Prostate gland (tissue), 2 donors: ENCODE results near the gene ATOSB.

Experiments used
- POLR2A ChIP-seq: fragments of 450-650 bp; IDR thresholded peaks from one replicate; pipeline ENCODE4 v1.6.1; 2016; ENCODE audit warnings: antibody characterized with exemption, mild to moderate bottlenecking
- POLR2AphosphoS5 ChIP-seq: sonication (generic); formaldehyde crosslinking; IDR thresholded peaks from one replicate; pipeline ENCODE4 v1.6.1; 2017; ENCODE audit warnings: antibody characterized with exemption
- TF ChIP-seq, protein P1 (sequence below), 4 experiments: fragments of 200-600 bp in 2 of 4; fragments of 450-650 bp in 2 of 4; sonication (generic) in 2 of 4; IDR thresholded peaks; 1 replicate in 3 of 4; 2 replicates in 1 of 4; pipeline ENCODE4 v1.5.1; 2016 to 2019; ENCODE audit warnings: antibody characterized with exemption in 4 of 4, mild to moderate bottlenecking in 2 of 4, moderate library complexity in 2 of 4

DNA sequence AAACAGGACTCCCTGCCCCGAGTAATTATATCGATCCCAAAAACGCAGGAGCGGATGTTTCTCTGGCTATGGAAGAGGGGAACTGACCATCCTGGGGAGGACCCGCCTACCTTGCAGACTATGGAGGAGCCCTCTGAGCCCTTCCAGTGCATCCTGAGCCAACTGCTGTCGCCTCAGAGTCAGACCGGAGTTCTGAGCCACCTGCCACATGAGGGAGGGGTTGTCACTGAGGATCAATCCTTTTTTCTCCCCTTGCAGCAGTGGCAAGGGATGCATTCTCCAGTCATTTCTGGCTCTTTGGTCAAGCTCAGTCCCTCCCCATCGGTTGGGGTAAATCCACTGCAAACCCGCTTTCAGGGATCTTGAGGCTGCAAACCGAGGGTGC, 36.6 kb downstream of the ATOSB start:
- TF ChIP-seq POLR2A = no peak
- TF ChIP-seq, protein P1, sequence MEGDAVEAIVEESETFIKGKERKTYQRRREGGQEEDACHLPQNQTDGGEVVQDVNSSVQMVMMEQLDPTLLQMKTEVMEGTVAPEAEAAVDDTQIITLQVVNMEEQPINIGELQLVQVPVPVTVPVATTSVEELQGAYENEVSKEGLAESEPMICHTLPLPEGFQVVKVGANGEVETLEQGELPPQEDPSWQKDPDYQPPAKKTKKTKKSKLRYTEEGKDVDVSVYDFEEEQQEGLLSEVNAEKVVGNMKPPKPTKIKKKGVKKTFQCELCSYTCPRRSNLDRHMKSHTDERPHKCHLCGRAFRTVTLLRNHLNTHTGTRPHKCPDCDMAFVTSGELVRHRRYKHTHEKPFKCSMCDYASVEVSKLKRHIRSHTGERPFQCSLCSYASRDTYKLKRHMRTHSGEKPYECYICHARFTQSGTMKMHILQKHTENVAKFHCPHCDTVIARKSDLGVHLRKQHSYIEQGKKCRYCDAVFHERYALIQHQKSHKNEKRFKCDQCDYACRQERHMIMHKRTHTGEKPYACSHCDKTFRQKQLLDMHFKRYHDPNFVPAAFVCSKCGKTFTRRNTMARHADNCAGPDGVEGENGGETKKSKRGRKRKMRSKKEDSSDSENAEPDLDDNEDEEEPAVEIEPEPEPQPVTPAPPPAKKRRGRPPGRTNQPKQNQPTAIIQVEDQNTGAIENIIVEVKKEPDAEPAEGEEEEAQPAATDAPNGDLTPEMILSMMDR (IDR thresholded peaks at IDR 0.05) = no peak
- no peak for TF ChIP-seq POLR2AphosphoS5
